Large intestine (tissue), 3 donors: Measurements from ENCODE around the gene SHANK1. TPM values are rescaled to one million over a fixed set of nuclear protein-coding genes. Genes with fewer than 3 reads are reported as not detected.

ENCODE experiments used
- DNase-seq, 2 donors: peaks; one replicate each; pipeline versions ENCODE4 v3.0.0 to v3.0.0-alpha.2; 2013
- H3K27ac ChIP-seq: one replicate; pipeline ENCODE4 v1.5.1; 2013; ENCODE audit warnings: low read length
- H3K27me3 ChIP-seq: 2 replicates; pipeline ENCODE4 v1.6.1; 2013; ENCODE audit warnings: low read length; ENCODE audit not compliant: control insufficient read depth, insufficient read depth
- H3K36me3 ChIP-seq: 2 replicates; pipeline ENCODE4 v1.6.1; 2013; ENCODE audit warnings: low read length; ENCODE audit not compliant: control insufficient read depth, insufficient read depth
- H3K4me1 ChIP-seq: one replicate; pipeline ENCODE4 v1.6.1; 2013; ENCODE audit warnings: low read length; ENCODE audit not compliant: control insufficient read depth, insufficient read depth
- H3K4me3 ChIP-seq: one replicate; pipeline ENCODE4 v1.5.1; 2013; ENCODE audit warnings: low read length
- H3K9me3 ChIP-seq: one replicate; pipeline ENCODE4 v1.6.1; 2013; ENCODE audit warnings: mild to moderate bottlenecking, low read depth, low read length, moderate library complexity; ENCODE audit not compliant: control insufficient read depth
- WGBS: methylation state at CpG from one replicate; pipeline ENCODE4 v1.1.5; 2013; ENCODE audit warnings: low lambda C conversion rate; ENCODE audit not compliant: insufficient coverage; 5-methylcytosine and 5-hydroxymethylcytosine counted together
- polyA plus RNA-seq: library from polyadenylated mRNA; unstranded; fragments of 120-200 nt; gene quantifications from one replicate; pipeline ENCODE4 v1.2.1, GENCODE V29; 2013

SHANK1 gene
- polyA plus RNA-seq, 1 donor = 3.2 TPM

GRCh38 chr19:50688766-50689165, 30.8 kb downstream of the SHANK1 start:
- no peaks in the 10 kb centered on the region for H3K4me1 ChIP-seq
- no peak overlapping the region for H3K27ac ChIP-seq
- no peak overlapping the region for H3K4me3 ChIP-seq
- H3K36me3 ChIP-seq = no peaks in the 10 kb centered on the region
- no peaks in the 10 kb centered on the region for H3K9me3 ChIP-seq
- H3K27me3 ChIP-seq = peaks cover 48% of the 10 kb centered on the region
- no CpG with 5 or more reads among the region's 19 CpGs for WGBS
- DNase-seq = no peak

DNA sequence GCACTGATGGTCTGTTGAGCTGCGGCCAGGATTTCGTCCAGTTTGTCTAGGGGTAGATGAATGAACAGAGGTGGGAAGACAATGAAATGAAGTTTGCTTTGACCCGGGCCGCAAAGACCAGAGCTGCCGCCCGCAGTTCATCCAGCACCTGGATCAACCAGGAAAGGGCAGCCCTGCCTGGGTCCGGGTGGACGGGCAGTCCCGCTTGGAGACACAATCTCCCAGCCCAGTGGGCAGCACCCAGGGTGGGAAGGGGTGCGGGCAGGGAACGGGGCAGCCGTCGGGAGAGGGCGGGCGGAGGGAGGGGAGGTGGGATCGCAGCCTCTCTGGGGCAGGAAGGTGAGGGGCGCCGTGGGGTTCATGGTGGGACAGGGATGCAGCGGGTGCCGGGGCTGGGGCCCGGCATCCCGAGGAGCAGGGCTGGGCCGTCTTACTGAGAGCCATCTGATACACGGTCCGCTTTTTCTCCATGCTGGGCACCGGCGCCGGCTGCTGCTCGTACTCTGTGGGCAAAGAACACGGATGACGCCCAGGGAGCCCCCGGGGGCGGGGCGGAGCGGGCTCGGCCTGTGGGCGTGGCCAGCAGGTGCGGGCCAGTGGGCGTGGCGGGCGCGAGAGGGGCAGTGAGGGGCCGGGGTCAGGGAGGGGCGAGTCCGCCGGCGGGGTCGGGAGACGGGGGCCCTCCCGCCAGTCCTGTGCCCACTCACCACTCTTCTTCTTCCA, 33.1 kb downstream of the SHANK1 start:
- no peaks in the 10 kb centered on the region for H3K9me3 ChIP-seq
- H3K4me1 ChIP-seq = no peaks in the 10 kb centered on the region
- H3K36me3 ChIP-seq = no peaks in the 10 kb centered on the region
- DNase-seq = no peak
- H3K27me3 ChIP-seq = peaks cover 41% of the 10 kb centered on the region
- H3K27ac ChIP-seq = no peak overlapping the region
- H3K4me3 ChIP-seq = no peak overlapping the region
- no CpG with 5 or more reads among the region's 50 CpGs for WGBS

- Histone ChIP-seq H3K4me3 (no peak overlapping the region), H3K36me3 (no peaks in the 10 kb centered on the region), H3K27me3 (peaks cover 20% of the 10 kb centered on the region), H3K4me1 (no peaks in the 10 kb centered on the region), H3K9me3 (no peaks in the 10 kb centered on the region), H3K27ac (no peak overlapping the region)
- 53% methylated on average over 3 of the region's 23 CpGs for WGBS
- peak; percentile 44 to 49 for DNase-seq
These were observed 40.2 kb downstream of the SHANK1 start for GRCh38 chr19:50679177-50680125.

DNA sequence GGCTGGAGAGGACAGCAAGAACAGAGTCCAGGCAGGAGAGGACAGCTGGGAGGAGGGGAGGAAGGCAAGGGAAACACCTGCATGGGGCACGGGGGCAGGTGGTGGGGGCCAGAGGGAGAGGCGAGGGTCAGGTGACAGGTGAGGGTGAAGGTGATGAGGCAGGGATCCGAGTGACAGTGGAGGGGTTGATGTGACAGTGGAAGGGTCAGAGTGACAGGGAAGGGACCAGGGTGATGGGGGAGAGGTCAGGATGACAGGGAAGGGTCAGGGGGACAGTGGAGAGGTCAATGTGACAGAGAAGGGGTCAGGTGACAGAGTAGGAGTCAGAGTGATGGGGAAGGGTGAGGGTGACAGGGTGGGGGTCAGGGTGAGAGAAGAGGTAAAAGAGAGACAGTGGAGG, 41.3 kb downstream of the SHANK1 start:
- no peak overlapping the region for H3K27ac ChIP-seq
- H3K4me1 ChIP-seq = no peaks in the 10 kb centered on the region
- no peaks in the 10 kb centered on the region for H3K9me3 ChIP-seq
- no peak overlapping the region for H3K4me3 ChIP-seq
- peaks cover 27% of the 10 kb centered on the region for H3K27me3 ChIP-seq
- no CpG with 5 or more reads among the region's 3 CpGs for whole genome bisulfite sequencing
- no peak for DNase-seq
- no peaks in the 10 kb centered on the region for H3K36me3 ChIP-seq

DNA sequence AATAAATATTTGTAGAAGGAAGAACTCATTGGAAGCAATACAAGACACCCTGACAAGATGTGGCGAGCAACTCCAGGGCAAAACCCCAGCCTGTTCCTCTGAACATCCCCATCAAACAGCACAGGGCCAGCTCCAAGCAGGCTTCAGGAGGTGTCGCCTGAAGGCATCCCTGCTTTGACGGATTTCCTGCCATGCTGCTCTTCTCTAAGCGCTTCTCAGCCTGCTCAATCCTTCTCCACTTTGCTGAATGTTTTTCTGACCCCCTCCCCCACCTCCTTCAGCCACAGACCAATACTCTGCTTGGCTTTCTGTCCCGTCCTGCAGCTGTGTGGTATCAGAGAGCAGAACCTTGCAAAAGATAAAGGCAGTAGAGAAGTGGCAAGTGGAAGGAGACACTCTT, 42.0 kb downstream of the SHANK1 start:
- H3K27ac ChIP-seq = no peak overlapping the region
- WGBS = no CpG with 5 or more reads among the region's 5 CpGs
- H3K27me3 ChIP-seq = peaks cover 34% of the 10 kb centered on the region
- H3K36me3 ChIP-seq = no peaks in the 10 kb centered on the region
- H3K4me3 ChIP-seq = no peak overlapping the region
- H3K4me1 ChIP-seq = no peaks in the 10 kb centered on the region
- DNase-seq = no peak
- H3K9me3 ChIP-seq = no peaks in the 10 kb centered on the region

GRCh38 chr19:50676625-50677197, 42.9 kb downstream of the SHANK1 start:
- WGBS = no CpG with 5 or more reads among the region's 1 CpG
- Histone ChIP-seq H3K4me3 (no peak overlapping the region), H3K36me3 (no peaks in the 10 kb centered on the region), H3K4me1 (no peaks in the 10 kb centered on the region), H3K27ac (no peak overlapping the region), H3K27me3 (peaks cover 40% of the 10 kb centered on the region), H3K9me3 (no peaks in the 10 kb centered on the region)
- DNase-seq = no peak

GRCh38 chr19:50673118-50673517, 46.5 kb downstream of the SHANK1 start:
- H3K4me1 ChIP-seq = peaks cover 4% of the 10 kb centered on the region
- no peak overlapping the region for H3K27ac ChIP-seq
- WGBS = 22% methylated on average over 3 of the region's 15 CpGs
- peaks cover 51% of the 10 kb centered on the region for H3K27me3 ChIP-seq
- no peak overlapping the region for H3K4me3 ChIP-seq
- DNase-seq = no peak
- H3K36me3 ChIP-seq = no peaks in the 10 kb centered on the region
- H3K9me3 ChIP-seq = no peaks in the 10 kb centered on the region

- H3K9me3 ChIP-seq = peaks cover 10% of the 10 kb centered on the region
- H3K27ac ChIP-seq = no peak overlapping the region
- no peaks in the 10 kb centered on the region for H3K36me3 ChIP-seq
- no peak for DNase-seq
- peaks cover 4% of the 10 kb centered on the region for H3K4me1 ChIP-seq
- peaks cover 71% of the 10 kb centered on the region for H3K27me3 ChIP-seq
- no CpG with 5 or more reads among the region's 5 CpGs for WGBS
- no peak overlapping the region for H3K4me3 ChIP-seq
These were observed 49.6 kb downstream of the SHANK1 start for GRCh38 chr19:50670102-50670380.

DNA sequence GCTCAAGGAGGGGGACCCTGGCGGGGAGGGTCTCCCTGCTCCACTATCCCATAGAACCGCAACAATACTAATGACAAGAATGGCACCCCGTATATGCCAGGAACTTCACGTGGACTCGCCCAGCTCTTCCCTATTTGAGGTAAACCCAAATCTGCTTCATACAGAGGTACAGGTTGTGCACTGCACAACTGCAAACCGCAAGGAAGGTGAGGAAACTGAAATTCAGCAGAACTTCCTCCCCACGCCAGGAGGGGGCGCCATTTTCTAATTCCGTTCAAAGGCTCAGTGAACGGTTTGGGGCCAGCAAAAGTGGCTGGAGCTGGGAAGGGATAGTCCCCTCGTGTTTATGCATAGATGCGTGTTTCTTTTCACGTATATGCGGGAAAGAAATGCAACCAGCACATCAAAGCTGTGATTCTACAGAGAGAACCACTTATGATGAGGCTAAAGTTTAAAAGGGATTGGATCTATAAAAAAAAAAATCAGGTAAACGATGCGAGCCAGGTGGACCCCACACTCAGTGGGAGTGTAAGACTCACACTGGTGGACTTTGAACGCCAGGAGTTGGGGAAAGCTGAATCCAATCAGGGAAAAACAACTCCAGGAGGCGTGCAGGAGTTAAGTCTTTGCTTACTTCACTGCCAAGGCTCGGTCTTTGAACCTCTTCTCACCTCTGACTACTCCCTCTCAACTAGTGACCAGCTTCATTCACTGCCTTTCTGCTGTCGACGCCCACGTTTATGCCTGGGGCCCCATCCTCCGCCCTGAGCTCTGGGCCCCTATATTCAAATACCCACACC, 50.1 kb downstream of the SHANK1 start:
- no peak for DNase-seq
- no peak overlapping the region for H3K27ac ChIP-seq

GRCh38 chr19:50668879-50669278, 50.7 kb downstream of the SHANK1 start:
- Histone ChIP-seq H3K36me3 (no peaks in the 10 kb centered on the region), H3K4me3 (no peak overlapping the region), H3K27ac (no peak overlapping the region), H3K4me1 (peaks cover 4% of the 10 kb centered on the region), H3K9me3 (peaks cover 10% of the 10 kb centered on the region), H3K27me3 (peaks cover 75% of the 10 kb centered on the region)
- no CpG with 5 or more reads among the region's 20 CpGs for WGBS
- no peak for DNase-seq

More for the DNA sequence above, 50.1 kb downstream of the SHANK1 start:
- Histone ChIP-seq H3K4me3 (no peak overlapping the region), H3K27me3 (peaks cover 75% of the 10 kb centered on the region), H3K9me3 (peaks cover 10% of the 10 kb centered on the region), H3K36me3 (no peaks in the 10 kb centered on the region), H3K4me1 (peaks cover 4% of the 10 kb centered on the region)
- WGBS = 50% methylated on average over 3 of the region's 23 CpGs
